Stomach smooth muscle (tissue), 2 donors: ENCODE results near the gene ARHGEF38.

ENCODE experiments used
- H3K27ac ChIP-seq: one replicate; pipeline ENCODE4 v1.7.0; 2013; ENCODE audit warnings: mild to moderate bottlenecking, low read length, inconsistent platforms
- H3K27me3 ChIP-seq, 2 donors: one replicate each; pipeline ENCODE4 v1.7.0; 2013; ENCODE audit warnings: low read length in 2 of 2; ENCODE audit not compliant: insufficient read depth in 2 of 2, control insufficient read depth in 1 of 2
- H3K36me3 ChIP-seq, 2 donors: one replicate each; pipeline ENCODE4 v1.7.0; 2013; ENCODE audit warnings: low read length in 2 of 2; ENCODE audit not compliant: control insufficient read depth in 2 of 2, insufficient read depth in 2 of 2
- H3K4me1 ChIP-seq: one replicate; pipeline ENCODE4 v1.7.0; 2013; ENCODE audit warnings: low read length; ENCODE audit not compliant: control insufficient read depth, insufficient read depth
- H3K4me3 ChIP-seq, 2 donors: one replicate each; pipeline ENCODE4 v1.7.0; 2013; ENCODE audit warnings: low read length in 2 of 2
- H3K9ac ChIP-seq, 2 donors: one replicate each; pipeline ENCODE4 v1.7.0; 2013; ENCODE audit warnings: low read length in 2 of 2, mild to moderate bottlenecking in 1 of 2
- H3K9me3 ChIP-seq, 2 donors: one replicate each; pipeline ENCODE4 v1.7.0; 2013; ENCODE audit warnings: low read length in 2 of 2; ENCODE audit not compliant: control insufficient read depth in 2 of 2
- donor health status: healthy.
- donor health status: Pancreatic carcinoma.

Gene ARHGEF38

DNA sequence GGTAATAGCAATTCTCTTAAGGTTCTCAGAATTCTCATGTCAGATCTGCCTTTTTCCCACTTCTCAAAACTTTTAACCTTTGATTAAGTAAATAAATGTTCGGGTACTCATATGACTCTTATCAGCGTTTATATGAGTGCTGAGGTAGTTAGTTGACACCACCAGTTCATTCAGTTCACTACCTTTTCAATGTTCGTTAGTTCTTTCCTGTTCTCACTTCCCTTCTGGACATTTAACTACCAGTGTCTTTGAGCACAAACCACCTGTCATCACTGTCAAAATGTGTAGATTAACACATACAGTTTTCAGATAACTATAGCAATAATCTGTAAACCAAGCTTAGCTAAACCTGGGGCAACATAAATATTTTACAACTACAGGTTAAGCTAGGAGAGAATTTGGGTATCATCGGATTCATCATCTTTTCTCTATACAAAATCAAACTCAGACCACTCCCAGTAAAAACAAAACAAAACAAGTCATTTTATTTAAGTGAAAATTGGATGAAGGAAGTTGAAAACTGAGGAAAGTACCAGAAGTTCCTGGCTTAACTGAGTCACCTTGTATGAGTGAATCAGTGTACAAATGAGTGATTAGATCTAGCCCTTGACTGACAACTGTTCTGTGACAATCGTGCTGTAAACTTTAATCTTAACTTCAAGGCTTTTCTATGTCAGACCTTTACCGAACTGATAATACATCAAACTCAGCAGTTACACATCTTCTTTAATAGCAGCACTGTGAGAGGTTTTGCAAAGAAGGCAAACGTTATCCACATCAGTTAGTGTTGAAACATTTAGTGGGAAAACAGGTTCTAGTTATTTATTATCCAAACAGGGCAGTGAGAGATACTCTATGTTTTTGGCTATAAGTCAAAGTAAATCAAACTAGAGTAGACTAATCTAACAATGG, 41.9 kb downstream of the ARHGEF38 start:
- Histone ChIP-seq H3K36me3 (no peaks in the 10 kb centered on the region), H3K4me3 (no peak overlapping the region), H3K27me3 (no peaks in the 10 kb centered on the region), H3K9me3 (no peaks in the 10 kb centered on the region), H3K9ac (no peak overlapping the region), H3K27ac (no peak overlapping the region), H3K4me1 (no peaks in the 10 kb centered on the region)

DNA sequence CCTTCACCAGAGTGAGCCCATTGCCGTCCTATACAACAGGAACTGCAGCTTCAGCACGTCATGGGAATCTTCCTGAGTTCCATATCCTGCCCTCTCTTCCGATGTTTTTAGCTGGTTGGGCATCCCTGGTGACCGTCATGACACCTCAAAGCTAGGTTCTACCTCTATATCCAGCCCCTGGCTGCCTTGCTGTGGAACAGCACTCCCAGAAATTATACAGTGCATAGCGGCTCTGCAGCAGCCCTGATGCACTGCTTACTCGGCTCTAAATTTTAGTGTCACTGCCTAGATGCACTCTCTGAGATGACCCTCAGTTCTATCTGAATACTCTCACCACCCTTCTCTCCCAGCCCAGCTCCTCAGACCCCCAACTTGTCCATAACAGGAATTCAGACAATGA, 44.3 kb downstream of the ARHGEF38 start:
- no peaks in the 10 kb centered on the region for H3K36me3 ChIP-seq
- no peaks in the 10 kb centered on the region for H3K9me3 ChIP-seq
- H3K4me1 ChIP-seq = no peaks in the 10 kb centered on the region
- no peak overlapping the region for H3K9ac ChIP-seq
- no peak overlapping the region for H3K27ac ChIP-seq
- no peak overlapping the region for H3K4me3 ChIP-seq
- H3K27me3 ChIP-seq = no peaks in the 10 kb centered on the region

DNA sequence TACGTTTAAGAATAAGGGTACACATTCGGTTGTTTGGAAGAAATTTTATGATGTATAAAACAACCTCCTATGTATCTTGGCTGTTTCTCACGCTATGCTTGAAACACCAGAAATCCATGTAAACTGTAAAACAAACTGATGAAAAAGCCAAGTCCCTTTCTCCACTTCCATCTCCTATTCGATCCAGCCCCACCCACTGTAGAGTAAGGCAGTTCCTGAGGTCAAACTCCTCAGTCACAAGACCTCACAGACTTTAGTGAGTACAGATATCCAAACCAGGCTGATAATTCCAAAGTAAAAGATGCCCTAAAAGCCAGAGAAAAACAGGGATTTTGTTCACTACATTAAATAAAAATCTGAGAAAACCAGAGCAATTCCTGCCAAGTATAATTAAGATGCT, 45.6 kb downstream of the ARHGEF38 start:
- H3K4me1 ChIP-seq = no peaks in the 10 kb centered on the region
- no peaks in the 10 kb centered on the region for H3K36me3 ChIP-seq
- H3K27me3 ChIP-seq = no peaks in the 10 kb centered on the region
- no peak overlapping the region for H3K27ac ChIP-seq
- no peak overlapping the region for H3K9ac ChIP-seq
- H3K9me3 ChIP-seq = no peaks in the 10 kb centered on the region
- no peak overlapping the region for H3K4me3 ChIP-seq

DNA sequence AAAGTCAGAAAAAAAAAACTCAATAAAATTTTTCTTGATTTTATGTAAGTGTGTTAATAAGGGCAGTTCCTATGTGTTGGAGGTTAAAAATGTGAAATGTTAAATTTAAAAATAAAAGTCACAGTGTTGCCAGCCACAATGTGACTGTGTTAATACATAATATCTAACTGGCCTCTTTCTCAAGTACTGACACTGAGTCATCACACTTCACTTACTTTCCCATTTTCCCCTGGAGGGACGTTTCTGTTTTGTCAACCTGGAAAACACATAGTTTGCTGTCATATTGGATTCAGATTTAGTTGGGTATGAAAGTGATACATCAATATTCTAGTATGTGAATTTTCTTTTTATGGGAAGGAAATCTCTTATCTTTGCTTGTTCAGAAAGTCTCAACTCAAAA, 46.4 kb downstream of the ARHGEF38 start:
- Histone ChIP-seq H3K27ac (no peak overlapping the region), H3K9me3 (no peaks in the 10 kb centered on the region), H3K4me3 (no peak overlapping the region), H3K9ac (no peak overlapping the region), H3K36me3 (no peaks in the 10 kb centered on the region), H3K4me1 (no peaks in the 10 kb centered on the region), H3K27me3 (no peaks in the 10 kb centered on the region)

DNA sequence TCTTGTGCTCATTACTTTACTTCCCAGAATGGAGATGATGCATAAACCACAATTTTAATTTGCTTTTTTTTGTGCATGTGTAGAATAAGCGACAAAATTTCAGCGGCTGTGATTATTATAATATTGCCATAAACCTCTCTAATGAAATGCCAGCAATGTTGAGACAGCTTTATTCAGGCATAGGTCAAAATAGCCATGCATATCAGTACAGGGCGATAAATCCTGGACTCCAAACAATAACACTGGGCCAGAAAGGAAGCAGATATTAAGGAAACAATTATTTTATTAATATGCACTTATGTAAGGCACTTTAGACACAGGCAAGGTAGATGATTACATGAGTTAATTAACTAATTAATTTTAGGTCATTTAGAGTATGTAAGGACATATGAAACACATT, 47.1 kb downstream of the ARHGEF38 start:
- H3K36me3 ChIP-seq = no peaks in the 10 kb centered on the region
- no peaks in the 10 kb centered on the region for H3K4me1 ChIP-seq
- no peak overlapping the region for H3K4me3 ChIP-seq

DNA sequence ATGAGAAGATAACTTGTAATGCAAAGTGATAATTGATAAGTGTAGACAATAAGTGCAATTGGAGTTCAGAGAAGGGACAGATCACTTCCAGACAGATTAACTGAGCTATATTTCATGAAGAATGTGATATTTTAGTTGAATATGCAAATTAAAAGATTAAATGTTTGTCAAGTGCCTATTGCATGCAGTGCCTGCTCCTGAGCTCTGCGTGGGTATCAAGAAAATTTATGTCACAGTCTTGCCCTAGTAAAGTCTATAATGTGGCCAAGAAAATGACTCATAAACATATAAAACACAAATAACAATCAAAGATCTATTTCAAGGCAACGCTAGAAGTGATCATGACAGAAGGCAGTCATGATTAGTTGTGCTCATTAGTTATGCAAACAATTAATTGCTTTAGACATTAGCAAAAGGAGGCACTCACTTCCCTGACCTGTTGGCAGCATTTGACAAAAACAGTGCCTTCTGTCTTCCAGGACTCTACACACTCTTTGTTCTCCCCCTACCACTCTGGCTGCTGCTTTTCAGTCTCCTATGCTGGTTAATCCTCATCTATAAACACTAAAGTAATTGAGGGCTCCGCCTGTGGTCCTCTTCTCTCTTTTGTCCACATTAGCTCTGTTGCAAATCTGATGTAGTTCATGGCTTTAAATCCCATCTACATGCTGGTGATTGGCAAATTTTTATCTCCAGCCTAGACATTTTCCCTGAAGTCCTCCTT, 47.7 kb downstream of the ARHGEF38 start:
- Histone ChIP-seq H3K9ac (no peak overlapping the region), H3K27me3 (no peaks in the 10 kb centered on the region), H3K4me3 (no peak overlapping the region), H3K4me1 (no peaks in the 10 kb centered on the region), H3K36me3 (no peaks in the 10 kb centered on the region), H3K9me3 (no peaks in the 10 kb centered on the region), H3K27ac (no peak overlapping the region)

More for the DNA sequence above, 47.1 kb downstream of the ARHGEF38 start:
- H3K9ac ChIP-seq = no peak overlapping the region
- H3K27me3 ChIP-seq = no peaks in the 10 kb centered on the region
- no peaks in the 10 kb centered on the region for H3K9me3 ChIP-seq
- no peak overlapping the region for H3K27ac ChIP-seq

DNA sequence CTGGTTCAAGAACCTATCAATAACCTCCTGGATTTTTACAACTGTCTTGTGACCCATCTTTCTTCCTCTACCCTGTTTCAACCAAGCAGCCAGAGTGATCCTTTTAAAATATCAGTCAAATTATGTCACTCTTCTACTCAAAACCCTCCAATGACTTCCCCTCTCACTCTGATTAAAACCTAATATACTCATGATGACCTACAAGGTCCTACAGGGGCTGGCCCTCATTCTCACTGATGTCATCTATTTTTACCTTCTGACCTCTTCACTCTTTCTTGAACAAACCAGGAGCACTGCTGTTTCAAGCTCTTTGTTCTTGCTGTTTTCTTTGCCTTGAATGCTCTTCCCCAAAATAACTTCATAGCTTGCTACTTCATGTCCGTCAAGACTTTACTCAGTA, 48.5 kb downstream of the ARHGEF38 start:
- no peak overlapping the region for H3K4me3 ChIP-seq
- no peak overlapping the region for H3K9ac ChIP-seq
- no peaks in the 10 kb centered on the region for H3K9me3 ChIP-seq
- H3K4me1 ChIP-seq = no peaks in the 10 kb centered on the region
- H3K36me3 ChIP-seq = no peaks in the 10 kb centered on the region
- no peaks in the 10 kb centered on the region for H3K27me3 ChIP-seq
- H3K27ac ChIP-seq = no peak overlapping the region

DNA sequence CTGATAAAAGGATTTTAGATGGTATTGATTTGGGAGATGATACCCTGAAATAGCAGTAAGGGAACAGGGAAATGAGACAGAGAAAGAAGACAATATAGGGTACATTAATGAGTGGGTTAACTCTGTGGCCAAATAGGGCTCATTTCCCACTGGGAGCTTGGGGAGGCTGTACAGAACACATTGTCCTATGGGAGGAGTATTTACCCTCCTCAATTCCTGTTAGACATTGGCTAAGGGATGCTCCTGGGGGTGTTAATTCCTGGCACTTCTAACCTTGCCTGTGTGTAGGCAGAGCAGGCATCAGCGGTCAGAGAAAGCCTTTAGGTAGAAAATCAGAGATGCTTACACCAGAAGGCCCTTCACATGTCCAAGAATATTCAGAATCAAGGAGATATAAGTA, 49.0 kb downstream of the ARHGEF38 start:
- H3K4me1 ChIP-seq = no peaks in the 10 kb centered on the region
- no peaks in the 10 kb centered on the region for H3K9me3 ChIP-seq
- H3K27ac ChIP-seq = no peak overlapping the region
- no peaks in the 10 kb centered on the region for H3K27me3 ChIP-seq
- H3K36me3 ChIP-seq = no peaks in the 10 kb centered on the region
- H3K4me3 ChIP-seq = no peak overlapping the region
- H3K9ac ChIP-seq = no peak overlapping the region

DNA sequence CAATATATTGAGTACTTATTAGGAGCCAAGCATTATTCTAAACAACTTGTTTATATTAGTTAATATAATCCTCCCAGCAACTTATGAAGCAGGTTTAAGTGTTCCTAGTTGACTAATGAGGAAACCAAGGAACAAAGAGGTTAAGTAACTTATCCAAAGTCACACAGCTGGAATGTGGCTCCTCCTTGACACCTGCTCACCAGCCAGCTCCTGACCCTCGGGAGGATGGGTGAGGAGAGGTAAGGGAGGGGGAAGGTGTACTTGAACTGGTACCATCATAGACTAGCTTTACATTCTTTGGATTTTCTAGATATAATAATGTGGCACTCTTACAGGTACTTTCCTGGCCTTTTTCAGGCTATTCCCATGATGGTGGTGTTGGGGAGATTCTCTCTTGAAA, 50.7 kb downstream of the ARHGEF38 start:
- no peak overlapping the region for H3K9ac ChIP-seq
- no peak overlapping the region for H3K27ac ChIP-seq
- H3K36me3 ChIP-seq = no peaks in the 10 kb centered on the region
- H3K27me3 ChIP-seq = no peaks in the 10 kb centered on the region
- H3K4me3 ChIP-seq = no peak overlapping the region
- H3K4me1 ChIP-seq = no peaks in the 10 kb centered on the region
- no peaks in the 10 kb centered on the region for H3K9me3 ChIP-seq

DNA sequence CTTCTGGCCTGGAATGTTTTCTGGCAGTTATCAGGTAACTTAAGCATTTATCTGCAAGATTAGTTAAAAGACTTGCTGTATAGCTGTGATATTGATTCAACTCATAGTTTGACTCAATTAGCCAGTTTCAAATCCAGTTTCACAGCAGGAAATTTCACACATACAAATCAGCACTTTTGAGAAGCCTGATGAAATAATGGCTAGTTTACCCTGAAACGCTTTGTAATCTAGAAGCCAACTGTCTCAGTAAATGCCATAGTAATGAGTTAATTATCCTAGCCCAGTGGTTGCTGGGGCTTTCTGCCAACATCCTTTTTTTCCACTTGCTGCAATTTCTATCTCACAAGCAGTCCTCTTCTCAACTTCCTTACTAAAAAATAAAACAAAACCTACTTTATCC, 53.1 kb downstream of the ARHGEF38 start:
- Histone ChIP-seq H3K4me3 (no peak overlapping the region), H3K9ac (no peak overlapping the region), H3K27ac (no peak overlapping the region), H3K9me3 (no peaks in the 10 kb centered on the region), H3K27me3 (no peaks in the 10 kb centered on the region), H3K4me1 (no peaks in the 10 kb centered on the region), H3K36me3 (no peaks in the 10 kb centered on the region)

DNA sequence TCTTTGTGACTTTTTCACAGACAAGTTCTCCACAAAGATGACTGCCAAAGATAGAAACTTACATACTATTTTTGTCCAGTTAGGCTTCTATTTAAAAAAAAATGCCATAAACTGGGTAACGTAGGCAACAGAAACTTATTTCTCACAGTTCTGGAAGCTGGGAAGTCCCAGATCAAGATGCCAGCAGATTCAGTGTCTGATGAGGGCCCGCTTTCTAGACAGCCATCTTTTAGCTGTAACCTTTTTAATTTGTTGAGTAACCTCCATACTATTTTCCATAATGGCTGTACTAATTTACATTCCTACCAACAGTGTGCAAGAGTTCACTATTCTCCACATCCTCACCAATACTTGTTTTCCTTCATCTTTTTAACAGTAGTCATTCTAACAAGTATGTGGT, 55.5 kb downstream of the ARHGEF38 start:
- no peak overlapping the region for H3K9ac ChIP-seq
- H3K27me3 ChIP-seq = no peaks in the 10 kb centered on the region

More for the DNA sequence above, 55.5 kb downstream of the ARHGEF38 start:
- Histone ChIP-seq H3K4me1 (no peaks in the 10 kb centered on the region), H3K27ac (no peak overlapping the region), H3K4me3 (no peak overlapping the region), H3K9me3 (no peaks in the 10 kb centered on the region), H3K36me3 (no peaks in the 10 kb centered on the region)
